T-helper 17 cell (primary cell): ENCODE measurements around the gene CGB2. TPM values are rescaled to one million over a fixed set of nuclear protein-coding genes. Genes with fewer than 3 reads are reported as not detected.

ENCODE experiments used
- ATAC-seq: fragments of 150-1000 bp; cut with Tn5 transposase; 2 replicates; pipeline ENCODE4 v1.10.0; 2021; ENCODE audit warnings: mild to moderate bottlenecking, moderate library complexity
- DNase-seq, 3 donors: peaks; one replicate each; pipeline versions ENCODE4 v3.0.0 to v3.0.0-alpha.2; 2020 to 2021
- H3K9me3 ChIP-seq: one replicate; pipeline ENCODE4 v1.7.0; 2013; ENCODE audit warnings: low read length, mild to moderate bottlenecking; ENCODE audit not compliant: control insufficient read depth, poor library complexity, severe bottlenecking
- H3K27ac Mint-ChIP-seq: one replicate; pipeline ENCODE4 v1.8.0; 2022; ENCODE audit warnings: mild to moderate bottlenecking, moderate library complexity, mixed read lengths
- H3K27me3 Mint-ChIP-seq: one replicate; pipeline ENCODE4 v1.8.0; 2022; ENCODE audit warnings: mixed read lengths
- H3K36me3 Mint-ChIP-seq: one replicate; pipeline ENCODE4 v1.8.0; 2022; ENCODE audit warnings: low read depth, mixed read lengths
- H3K4me1 Mint-ChIP-seq: one replicate; pipeline ENCODE4 v1.8.0; 2022; ENCODE audit warnings: mild to moderate bottlenecking, mixed read lengths
- H3K4me3 Mint-ChIP-seq: one replicate; pipeline ENCODE4 v1.8.0; 2022; ENCODE audit warnings: mild to moderate bottlenecking, moderate library complexity, mixed read lengths
- total RNA-seq, 4 donors: library from RNA in 2 of 4; stranded (reverse) in 2 of 4; gene quantifications; one replicate each; pipeline ENCODE4 v1.2.3 and lab custom pipeline; 2022 to 2026

CGB2 gene
- total RNA-seq, 2 donors from 2014 or later: not detected

DNA sequence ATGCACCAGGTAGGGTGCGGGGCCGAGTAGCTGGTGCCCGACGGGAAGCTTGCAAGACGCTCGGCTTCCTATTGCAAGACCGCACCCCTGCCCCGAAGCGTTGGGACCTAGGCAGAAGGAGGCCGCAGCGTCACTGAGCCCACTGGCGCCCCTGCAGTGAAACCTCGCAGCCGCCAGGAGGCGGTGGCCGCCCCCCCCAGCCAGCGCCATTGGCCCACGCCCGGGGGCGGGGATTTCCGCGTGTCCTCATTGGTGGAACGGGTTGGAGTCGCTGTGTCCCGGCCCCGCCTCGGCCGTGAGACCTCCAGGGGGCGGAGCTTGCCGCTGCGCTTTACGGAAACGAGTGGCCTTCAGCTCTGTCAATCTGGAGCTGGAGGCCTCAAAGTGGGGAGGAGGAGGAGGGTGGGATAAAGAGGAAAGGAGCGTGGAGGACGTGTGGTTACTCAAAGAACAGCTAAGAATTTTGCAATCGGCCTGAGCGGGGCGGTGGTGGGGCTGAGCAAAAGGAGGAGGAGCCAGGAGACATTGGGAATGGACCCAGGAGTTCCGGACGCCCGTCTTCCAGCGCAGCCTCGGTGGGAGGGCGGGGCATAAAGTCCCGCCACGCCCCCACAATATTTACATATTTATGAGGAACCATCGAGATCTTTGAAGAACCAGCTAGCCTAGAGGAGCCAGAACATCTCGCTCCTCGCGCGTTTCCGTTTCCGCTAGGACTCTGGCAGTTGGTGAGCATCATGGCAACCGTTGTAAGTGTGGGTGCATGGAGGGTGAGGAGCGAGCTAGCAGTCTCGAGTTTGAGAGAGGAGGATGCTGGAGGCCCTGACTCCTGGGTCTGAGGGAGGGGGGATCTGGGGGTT lies 38.3 kb upstream of the CGB2 start, which contains the start of the genes GYS1 and RUVBL2:
GYS1 (minus strand) TSS at position 135 of the 860 bp plus-strand sequence. CDS start 197 bp downstream, outside the sequence.
RUVBL2 (plus strand) TSS at position 713 of the 860 bp plus-strand sequence; CDS start at position 738, 25 bp downstream.
- Mint-ChIP-seq H3K4me3 (peak within 1 kb of the TSS; percentile 98), H3K36me3 (peaks cover 4% of the 10 kb centered on the region), H3K27ac (peak within 1 kb of the TSS; percentile 96), H3K27me3 (no peaks in the 10 kb centered on the region), H3K4me1 (peaks cover 41% of the 10 kb centered on the region)
- DNase-seq (peak; percentile 99), ATAC-seq (peak; percentile 93)
- no peaks in the 10 kb centered on the region for H3K9me3 ChIP-seq

DNA sequence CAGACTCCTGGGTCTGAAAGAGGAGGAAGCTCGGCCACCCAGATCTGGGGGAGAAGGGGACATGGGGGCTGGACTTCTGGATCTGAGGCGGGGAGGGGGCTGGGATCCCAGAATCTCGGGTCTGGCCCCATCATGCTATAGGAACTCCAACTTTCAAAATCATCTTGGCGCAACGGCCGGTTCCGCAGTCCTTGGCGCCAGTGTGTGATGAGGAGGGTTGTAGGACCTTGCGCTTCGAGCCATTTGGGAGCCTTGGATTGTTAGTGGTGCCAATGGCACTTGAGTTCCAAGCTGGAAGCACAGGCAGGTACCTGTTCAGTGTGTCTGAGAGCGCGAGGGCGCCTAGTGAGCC lies 37.7 kb upstream of the CGB2 start:
- peak overlapping the region; percentile 98 for H3K4me3 Mint-ChIP-seq
- H3K4me1 Mint-ChIP-seq: peaks cover 38% of the 10 kb centered on the region
- ATAC-seq (no peak), DNase-seq (no peak)
- no peaks in the 10 kb centered on the region for H3K9me3 ChIP-seq
- no peaks in the 10 kb centered on the region for H3K27me3 Mint-ChIP-seq
- H3K27ac Mint-ChIP-seq: peak overlapping the region; percentile 96
- peaks cover under 1% of the 10 kb centered on the region for H3K36me3 Mint-ChIP-seq

DNA sequence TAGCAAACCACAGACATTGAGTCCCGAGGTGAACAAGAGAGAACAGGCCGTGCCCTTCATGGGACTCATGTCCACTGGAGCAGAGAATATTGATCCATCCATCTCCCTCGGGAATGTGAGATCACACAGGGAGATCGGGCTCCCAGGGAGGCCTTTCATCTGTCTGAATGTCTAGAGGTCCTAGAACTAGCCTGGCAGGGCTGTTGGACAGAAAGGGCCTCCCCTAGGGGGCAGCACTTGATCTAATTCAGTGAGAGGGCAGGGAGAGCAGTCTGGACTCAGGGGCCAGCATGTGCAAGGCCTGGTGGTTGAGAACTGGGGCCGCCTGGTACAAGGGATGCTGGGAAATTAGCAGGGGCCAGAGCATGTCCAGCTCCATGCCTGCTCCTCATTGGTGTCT lies 33.7 kb upstream of the CGB2 start:
- Mint-ChIP-seq H3K27ac (no peak overlapping the region), H3K4me1 (peaks cover 24% of the 10 kb centered on the region), H3K36me3 (no peaks in the 10 kb centered on the region), H3K4me3 (no peak overlapping the region), H3K27me3 (no peaks in the 10 kb centered on the region)
- no peak for DNase-seq
- no peak for ATAC-seq
- H3K9me3 ChIP-seq: no peaks in the 10 kb centered on the region

DNA sequence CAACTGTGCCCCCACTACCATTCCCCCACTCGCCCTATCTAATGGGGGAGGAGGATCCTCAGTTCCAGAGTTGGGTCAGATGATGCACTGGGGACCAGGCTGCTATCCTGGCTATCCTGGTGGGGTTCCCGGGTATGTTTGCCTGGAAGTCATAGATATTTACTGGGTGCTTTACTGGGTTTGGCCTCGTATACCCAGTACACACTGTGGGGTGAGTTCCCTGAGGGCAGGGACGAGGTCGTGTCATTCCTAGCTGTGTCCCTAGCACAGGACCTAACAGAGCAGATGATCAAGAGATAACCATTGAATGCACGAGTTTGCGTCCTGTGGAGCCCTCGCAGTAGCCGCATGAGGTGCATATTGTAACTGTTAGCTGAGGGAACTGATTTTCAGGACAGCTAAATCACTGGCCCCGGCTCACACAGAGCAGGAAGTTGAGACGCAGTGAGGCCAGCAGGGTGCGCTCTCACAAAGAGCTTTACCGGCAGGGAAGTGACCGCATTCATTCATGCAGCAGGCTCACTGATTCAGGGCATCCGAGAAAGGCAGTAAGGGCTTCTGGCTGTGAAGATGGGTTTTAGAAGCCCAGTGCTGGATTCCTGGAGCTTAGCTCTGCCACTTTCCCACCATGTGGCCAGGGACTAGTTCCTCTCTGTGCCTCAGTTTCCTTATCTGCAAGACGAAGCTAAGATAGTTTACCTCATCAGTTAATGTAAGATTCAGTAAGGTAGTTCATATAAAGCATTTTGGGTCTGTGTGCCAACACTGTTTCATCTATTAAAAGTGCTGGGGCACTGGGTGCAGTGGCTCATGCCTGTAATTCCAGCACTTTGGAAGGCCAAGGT lies 32.0 kb upstream of the CGB2 start:
- peak; percentile 96 for ATAC-seq
- H3K4me3 Mint-ChIP-seq: no peak overlapping the region
- H3K27me3 Mint-ChIP-seq: no peaks in the 10 kb centered on the region
- H3K4me1 Mint-ChIP-seq: peaks cover 17% of the 10 kb centered on the region
- DNase-seq: peak; percentile 50 to 69 (median 53)
- no peaks in the 10 kb centered on the region for H3K9me3 ChIP-seq
- no peak overlapping the region for H3K27ac Mint-ChIP-seq
- no peaks in the 10 kb centered on the region for H3K36me3 Mint-ChIP-seq

DNA sequence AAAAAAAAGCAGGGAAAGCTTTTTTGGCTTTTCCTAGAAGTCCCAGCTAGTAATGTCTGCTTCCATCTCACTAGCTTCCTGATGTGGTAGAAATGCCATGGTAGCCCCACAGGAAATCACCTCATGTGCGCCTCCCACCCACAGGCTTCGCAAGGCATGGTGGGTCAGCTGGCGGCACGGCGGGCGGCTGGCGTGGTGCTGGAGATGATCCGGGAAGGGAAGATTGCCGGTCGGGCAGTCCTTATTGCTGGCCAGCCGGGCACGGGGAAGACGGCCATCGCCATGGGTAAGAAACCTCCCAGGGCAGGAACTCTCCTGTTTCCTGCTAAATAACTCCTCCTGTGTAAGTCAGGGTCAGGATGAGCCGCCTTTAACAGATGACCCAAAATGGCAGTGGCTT lies 27.6 kb upstream of the CGB2 start:
- Mint-ChIP-seq H3K27me3 (no peaks in the 10 kb centered on the region), H3K27ac (no peak overlapping the region), H3K4me3 (no peak overlapping the region), H3K4me1 (peaks cover 5% of the 10 kb centered on the region), H3K36me3 (no peaks in the 10 kb centered on the region)
- ATAC-seq (no peak), DNase-seq (no peak)
- H3K9me3 ChIP-seq: no peaks in the 10 kb centered on the region

DNA sequence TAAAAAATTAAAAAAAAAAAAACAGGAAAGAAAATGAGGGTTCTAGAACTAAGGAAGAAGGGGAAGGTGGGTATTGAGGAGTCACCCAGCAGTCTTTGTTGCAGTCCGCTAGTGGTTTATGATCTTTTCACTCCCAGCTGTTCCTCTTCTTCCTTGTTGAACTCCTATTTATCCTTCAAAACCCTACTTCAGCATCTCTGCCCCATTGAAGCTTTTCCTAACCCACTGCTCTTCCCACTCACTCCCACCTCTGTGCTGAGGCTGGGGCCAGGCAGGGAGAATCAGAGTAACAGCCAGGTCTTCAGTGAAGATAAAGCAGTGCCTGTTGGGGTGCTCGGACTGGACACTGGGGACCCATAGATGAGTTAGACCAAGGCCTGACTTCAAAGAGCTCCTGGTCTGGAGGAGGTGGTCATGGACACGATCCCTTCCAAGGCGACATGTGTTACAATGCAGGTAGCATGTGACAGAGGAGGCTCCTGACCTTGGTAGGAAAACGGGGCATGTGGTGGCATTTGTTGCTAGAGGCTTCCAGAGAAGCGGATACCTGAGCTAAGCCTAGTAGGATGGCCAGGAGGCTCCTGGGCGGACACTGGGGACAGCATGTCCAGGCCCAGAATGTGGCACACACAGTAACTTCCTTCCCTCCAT lies 26.6 kb upstream of the CGB2 start:
- ATAC-seq (no peak), DNase-seq (no peak)
- H3K9me3 ChIP-seq: no peaks in the 10 kb centered on the region
- Mint-ChIP-seq H3K4me1 (no peaks in the 10 kb centered on the region), H3K36me3 (no peaks in the 10 kb centered on the region), H3K27me3 (no peaks in the 10 kb centered on the region), H3K27ac (no peak overlapping the region), H3K4me3 (no peak overlapping the region)

DNA sequence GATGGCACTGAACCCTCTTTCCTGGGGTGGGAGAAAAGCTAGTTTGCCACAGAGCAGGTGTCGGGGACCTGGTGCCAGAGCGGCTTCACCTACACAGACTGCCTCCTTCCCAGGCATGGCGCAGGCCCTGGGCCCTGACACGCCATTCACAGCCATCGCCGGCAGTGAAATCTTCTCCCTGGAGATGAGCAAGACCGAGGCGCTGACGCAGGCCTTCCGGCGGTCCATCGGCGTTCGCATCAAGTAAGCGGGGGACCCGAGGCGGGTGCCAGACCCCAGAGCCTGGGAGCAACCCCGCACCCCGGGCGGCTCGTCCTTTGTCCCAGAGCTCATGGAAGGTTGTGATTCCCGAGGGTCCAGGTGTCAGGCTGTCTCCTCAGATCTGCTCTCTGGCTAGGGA lies 24.8 kb upstream of the CGB2 start:
- Mint-ChIP-seq H3K36me3 (peaks cover 2% of the 10 kb centered on the region), H3K4me1 (no peaks in the 10 kb centered on the region), H3K27ac (no peak overlapping the region), H3K4me3 (no peak overlapping the region), H3K27me3 (no peaks in the 10 kb centered on the region)
- no peak for DNase-seq
- ATAC-seq: no peak
- no peaks in the 10 kb centered on the region for H3K9me3 ChIP-seq

DNA sequence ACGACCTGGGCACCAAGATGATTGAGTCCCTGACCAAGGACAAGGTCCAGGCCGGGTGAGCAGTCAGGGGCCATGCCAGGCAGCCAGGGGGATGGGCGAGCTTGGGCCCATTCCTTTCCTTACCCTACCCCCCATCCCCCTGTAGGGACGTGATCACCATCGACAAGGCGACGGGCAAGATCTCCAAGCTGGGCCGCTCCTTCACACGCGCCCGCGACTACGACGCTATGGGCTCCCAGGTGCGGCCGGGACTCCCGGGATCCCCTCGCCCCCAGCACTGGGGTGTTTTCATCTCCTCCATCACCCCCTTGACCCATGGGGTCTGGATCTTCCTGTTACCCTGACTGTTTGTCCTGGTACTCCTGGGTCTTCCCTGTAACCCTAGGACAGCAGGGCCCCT lies 21.9 kb upstream of the CGB2 start:
- H3K36me3 Mint-ChIP-seq: peaks cover 2% of the 10 kb centered on the region
- no peaks in the 10 kb centered on the region for H3K9me3 ChIP-seq
- H3K4me1 Mint-ChIP-seq: no peaks in the 10 kb centered on the region
- no peak overlapping the region for H3K27ac Mint-ChIP-seq
- no peak for DNase-seq
- ATAC-seq: no peak
- H3K27me3 Mint-ChIP-seq: no peaks in the 10 kb centered on the region
- no peak overlapping the region for H3K4me3 Mint-ChIP-seq

DNA sequence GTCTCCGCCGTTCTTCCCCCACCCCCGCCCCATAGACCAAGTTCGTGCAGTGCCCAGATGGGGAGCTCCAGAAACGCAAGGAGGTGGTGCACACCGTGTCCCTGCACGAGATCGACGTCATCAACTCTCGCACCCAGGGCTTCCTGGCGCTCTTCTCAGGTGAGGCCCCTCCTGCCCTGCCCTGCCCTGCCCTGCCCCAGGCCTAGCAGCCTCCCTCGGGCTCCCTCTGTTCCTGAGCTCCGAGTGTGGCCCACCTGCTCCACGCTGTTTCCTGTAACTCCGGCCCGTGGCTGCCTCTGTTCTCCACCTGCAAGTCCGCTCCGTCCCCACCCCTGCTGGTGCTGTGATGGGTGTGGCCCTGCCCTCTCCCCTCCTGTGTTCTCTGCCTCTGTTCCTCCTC lies 21.2 kb upstream of the CGB2 start:
- Mint-ChIP-seq H3K27me3 (no peaks in the 10 kb centered on the region), H3K4me1 (no peaks in the 10 kb centered on the region), H3K27ac (no peak overlapping the region), H3K36me3 (peaks cover 2% of the 10 kb centered on the region), H3K4me3 (no peak overlapping the region)
- no peaks in the 10 kb centered on the region for H3K9me3 ChIP-seq
- no peak for ATAC-seq
- no peak for DNase-seq

DNA sequence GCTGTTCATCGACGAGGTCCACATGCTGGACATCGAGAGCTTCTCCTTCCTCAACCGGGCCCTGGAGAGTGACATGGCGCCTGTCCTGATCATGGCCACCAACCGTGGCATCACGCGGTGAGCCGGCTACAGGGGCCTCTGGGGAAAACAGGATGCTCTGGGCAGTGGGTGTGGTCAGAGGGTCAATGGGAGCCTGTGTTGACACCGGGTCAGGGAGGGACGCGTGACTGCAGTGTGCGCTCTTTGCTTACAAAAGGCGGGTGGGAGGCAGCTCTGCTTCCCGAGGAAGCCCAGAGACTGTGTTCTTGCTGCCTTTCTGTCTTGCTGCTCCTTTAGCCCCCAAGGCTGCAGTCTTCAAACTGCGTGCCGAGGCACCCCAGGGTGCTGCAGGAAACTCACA lies 20.5 kb upstream of the CGB2 start:
- no peak for DNase-seq
- H3K4me1 Mint-ChIP-seq: no peaks in the 10 kb centered on the region
- H3K27ac Mint-ChIP-seq: no peak overlapping the region
- no peaks in the 10 kb centered on the region for H3K9me3 ChIP-seq
- ATAC-seq: no peak
- H3K27me3 Mint-ChIP-seq: no peaks in the 10 kb centered on the region
- H3K36me3 Mint-ChIP-seq: peaks cover 2% of the 10 kb centered on the region
- H3K4me3 Mint-ChIP-seq: no peak overlapping the region

DNA sequence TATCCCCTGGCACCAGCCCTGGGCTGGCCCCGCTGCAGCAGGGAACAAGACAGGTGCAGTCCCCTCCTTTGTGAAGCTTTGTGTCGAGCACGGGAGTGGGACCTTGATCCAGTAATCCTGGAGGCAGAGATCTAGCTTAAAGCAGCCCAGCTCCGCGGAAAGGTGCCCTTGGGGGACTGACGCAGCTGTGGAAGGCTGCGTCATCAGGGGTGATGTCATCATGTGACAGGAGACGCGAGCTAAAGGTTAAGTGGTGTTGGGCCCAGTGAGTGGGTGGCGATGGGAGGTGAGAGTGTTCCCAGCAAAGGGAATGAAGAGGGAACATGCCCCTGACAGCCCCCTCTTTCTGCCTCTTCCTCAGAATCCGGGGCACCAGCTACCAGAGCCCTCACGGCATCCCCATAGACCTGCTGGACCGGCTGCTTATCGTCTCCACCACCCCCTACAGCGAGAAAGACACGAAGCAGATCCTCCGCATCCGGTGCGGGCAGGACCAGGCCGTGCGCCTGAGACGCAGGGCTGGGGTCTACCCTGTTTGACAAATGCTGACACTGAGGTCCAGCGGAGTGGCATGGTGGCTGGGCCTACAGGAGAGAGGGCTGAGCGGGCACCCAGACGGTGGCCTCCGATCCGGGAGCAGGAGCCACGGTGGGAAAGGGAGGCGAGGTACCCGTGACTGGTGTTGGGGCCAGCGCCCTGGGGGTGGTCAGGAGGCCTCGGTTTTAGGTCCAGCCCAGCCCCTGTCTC lies 17.4 kb upstream of the CGB2 start:
- ATAC-seq: no peak
- Mint-ChIP-seq H3K4me3 (no peak overlapping the region), H3K27me3 (no peaks in the 10 kb centered on the region), H3K4me1 (peaks cover 10% of the 10 kb centered on the region), H3K36me3 (peaks cover 2% of the 10 kb centered on the region), H3K27ac (no peak overlapping the region)
- no peaks in the 10 kb centered on the region for H3K9me3 ChIP-seq
- no peak for DNase-seq

DNA sequence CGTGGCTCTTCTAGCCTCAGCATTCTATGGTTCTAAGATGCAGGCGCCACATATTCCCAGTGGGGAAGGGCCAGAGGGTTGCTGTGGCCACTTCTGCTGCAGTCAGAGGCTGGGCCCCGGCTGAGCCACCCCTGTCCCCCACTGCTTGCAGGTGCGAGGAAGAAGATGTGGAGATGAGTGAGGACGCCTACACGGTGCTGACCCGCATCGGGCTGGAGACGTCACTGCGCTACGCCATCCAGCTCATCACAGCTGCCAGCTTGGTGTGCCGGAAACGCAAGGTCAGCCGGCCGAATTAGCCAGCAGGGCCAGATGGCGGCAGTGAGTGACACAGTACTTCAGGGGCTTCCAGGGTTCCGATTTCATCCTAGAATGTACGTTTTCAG lies 16.8 kb upstream of the CGB2 start:
- Mint-ChIP-seq H3K27ac (no peak overlapping the region), H3K36me3 (peaks cover 2% of the 10 kb centered on the region), H3K4me1 (peaks cover 11% of the 10 kb centered on the region), H3K4me3 (no peak overlapping the region), H3K27me3 (no peaks in the 10 kb centered on the region)
- DNase-seq (no peak), ATAC-seq (no peak)
- H3K9me3 ChIP-seq: no peaks in the 10 kb centered on the region
